ENCODE results near the gene WDR19. TPM values are rescaled to one million over a fixed set of nuclear protein-coding genes. Genes with fewer than 3 reads are reported as not detected.

WDR19 gene
- total RNA-seq, 2 donors from 2014 or later, result 46.6 to 66.0 TPM

DNA sequence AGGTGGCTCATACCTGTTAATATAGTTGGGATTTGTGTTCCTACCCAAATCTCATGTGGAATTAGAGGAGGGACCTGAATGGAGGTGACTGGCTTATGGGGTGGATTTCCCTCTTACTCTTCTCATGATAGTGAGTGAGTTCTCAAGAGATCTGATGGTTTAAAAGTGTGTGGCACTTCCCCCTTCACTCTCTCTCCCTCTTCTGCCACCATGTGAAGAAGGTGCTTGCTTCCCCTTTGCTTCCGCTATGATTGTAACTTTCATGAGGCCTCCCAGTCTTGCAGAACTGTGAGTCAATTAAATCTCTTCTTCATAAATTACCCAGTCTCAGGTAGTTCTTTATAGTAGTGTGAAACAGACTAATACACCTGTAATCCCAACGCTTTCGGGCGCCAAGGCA is 28.3 kb upstream of the WDR19 start:
- no peak for DNase-seq (ENCODE audit: low spot score)
- Histone ChIP-seq H3K36me3 (no peaks in the 10 kb centered on the region), H3K4me1 (ENCODE audit: control insufficient read depth in 1 of 2, low read depth in 2 of 2) (no peaks in the 10 kb centered on the region), H3K9me3 (no peaks in the 10 kb centered on the region), H3K27me3 (replicated peaks; ENCODE audit: insufficient read depth) (no peaks in the 10 kb centered on the region), H3K4me3 (no peak overlapping the region), H3K27ac (no peak overlapping the region)
- ATAC-seq (ENCODE audit: insufficient number of reproducible peaks, low FRiP score, low read depth), result no peak
- TF ChIP-seq, protein P1, sequence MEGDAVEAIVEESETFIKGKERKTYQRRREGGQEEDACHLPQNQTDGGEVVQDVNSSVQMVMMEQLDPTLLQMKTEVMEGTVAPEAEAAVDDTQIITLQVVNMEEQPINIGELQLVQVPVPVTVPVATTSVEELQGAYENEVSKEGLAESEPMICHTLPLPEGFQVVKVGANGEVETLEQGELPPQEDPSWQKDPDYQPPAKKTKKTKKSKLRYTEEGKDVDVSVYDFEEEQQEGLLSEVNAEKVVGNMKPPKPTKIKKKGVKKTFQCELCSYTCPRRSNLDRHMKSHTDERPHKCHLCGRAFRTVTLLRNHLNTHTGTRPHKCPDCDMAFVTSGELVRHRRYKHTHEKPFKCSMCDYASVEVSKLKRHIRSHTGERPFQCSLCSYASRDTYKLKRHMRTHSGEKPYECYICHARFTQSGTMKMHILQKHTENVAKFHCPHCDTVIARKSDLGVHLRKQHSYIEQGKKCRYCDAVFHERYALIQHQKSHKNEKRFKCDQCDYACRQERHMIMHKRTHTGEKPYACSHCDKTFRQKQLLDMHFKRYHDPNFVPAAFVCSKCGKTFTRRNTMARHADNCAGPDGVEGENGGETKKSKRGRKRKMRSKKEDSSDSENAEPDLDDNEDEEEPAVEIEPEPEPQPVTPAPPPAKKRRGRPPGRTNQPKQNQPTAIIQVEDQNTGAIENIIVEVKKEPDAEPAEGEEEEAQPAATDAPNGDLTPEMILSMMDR (IDR thresholded peaks at IDR 0.05), result no peak

DNA sequence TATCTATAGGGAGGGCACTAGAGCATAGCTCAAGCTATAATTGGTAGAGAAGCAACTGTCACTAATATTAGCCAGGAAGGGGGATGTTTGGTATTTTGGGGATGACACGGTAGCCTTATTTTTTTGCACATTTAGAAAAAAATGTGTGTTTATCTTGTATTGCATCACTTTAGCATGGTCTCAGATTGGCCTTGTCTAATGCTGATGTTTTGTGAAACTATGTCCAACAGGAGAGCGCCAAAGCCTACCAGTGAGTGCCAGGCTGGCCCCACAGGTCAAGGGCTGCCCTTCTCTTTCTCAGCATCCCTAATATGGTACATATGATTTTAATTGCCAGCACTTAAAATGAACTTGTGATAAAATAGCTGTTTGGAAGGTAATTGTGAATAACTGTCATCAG is 24.8 kb upstream of the WDR19 start:
- TF ChIP-seq, protein P1 (IDR thresholded peaks at IDR 0.05), result no peak
- H3K4me3 ChIP-seq, result no peak overlapping the region
- H3K27me3 ChIP-seq (replicated peaks; ENCODE audit: insufficient read depth), result no peaks in the 10 kb centered on the region
- DNase-seq (ENCODE audit: low spot score) (no peak), ATAC-seq (ENCODE audit: insufficient number of reproducible peaks, low FRiP score, low read depth) (no peak)
- H3K27ac ChIP-seq, result no peak overlapping the region
- H3K4me1 ChIP-seq (ENCODE audit: control insufficient read depth in 1 of 2, low read depth in 2 of 2), result no peaks in the 10 kb centered on the region
- H3K36me3 ChIP-seq, result no peaks in the 10 kb centered on the region
- H3K9me3 ChIP-seq, result no peaks in the 10 kb centered on the region

DNA sequence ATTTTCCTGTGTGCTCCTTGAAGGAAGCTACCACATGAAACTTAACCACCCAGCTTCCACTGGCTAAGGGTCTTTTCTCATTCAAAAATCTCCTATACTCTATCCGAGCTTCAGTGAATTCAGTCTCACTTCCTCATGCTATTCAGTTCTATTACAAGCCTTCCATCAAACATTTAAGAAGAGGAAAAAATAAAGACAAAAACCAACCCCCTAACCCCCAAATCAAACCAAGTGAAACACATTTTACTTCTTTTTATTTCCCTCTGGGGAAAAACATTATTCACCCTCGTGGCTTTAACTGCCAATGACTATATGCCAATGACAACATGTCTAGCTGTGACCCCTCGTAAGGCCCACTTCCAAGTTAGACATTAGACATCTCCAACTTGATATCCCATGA is 16.2 kb upstream of the WDR19 start:
- ATAC-seq (ENCODE audit: insufficient number of reproducible peaks, low FRiP score, low read depth), result no peak
- no peak for DNase-seq (ENCODE audit: low spot score)
- Histone ChIP-seq H3K36me3 (no peaks in the 10 kb centered on the region), H3K27me3 (replicated peaks; ENCODE audit: insufficient read depth) (no peaks in the 10 kb centered on the region), H3K4me1 (ENCODE audit: control insufficient read depth in 1 of 2, low read depth in 2 of 2) (no peaks in the 10 kb centered on the region), H3K9me3 (no peaks in the 10 kb centered on the region), H3K27ac (no peak overlapping the region), H3K4me3 (no peak overlapping the region)
- TF ChIP-seq, protein P1 (IDR thresholded peaks at IDR 0.05), result no peak

DNA sequence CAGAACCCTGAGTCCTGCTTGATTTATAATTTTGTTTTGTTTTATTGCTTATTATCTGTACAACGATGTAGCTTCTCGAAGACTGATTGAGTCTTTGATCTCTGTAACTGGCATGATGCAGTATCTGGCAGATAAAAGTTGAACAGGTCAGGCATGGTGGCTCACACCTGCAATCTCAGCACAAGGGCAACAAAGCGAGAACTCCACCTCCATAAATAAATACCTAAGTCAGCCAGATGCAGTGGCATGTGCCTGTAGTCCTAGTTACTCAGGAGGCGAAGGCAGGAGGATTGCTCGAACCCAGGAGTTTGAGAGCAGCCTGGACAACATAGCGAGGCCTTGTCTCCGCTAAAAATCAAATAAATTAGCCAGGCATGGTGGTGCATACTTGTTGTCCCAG is 15.7 kb upstream of the WDR19 start:
- H3K9me3 ChIP-seq, result no peaks in the 10 kb centered on the region
- H3K4me3 ChIP-seq, result no peak overlapping the region
- H3K27me3 ChIP-seq (replicated peaks; ENCODE audit: insufficient read depth), result no peaks in the 10 kb centered on the region
- TF ChIP-seq, protein P1 (IDR thresholded peaks at IDR 0.05), result no peak
- H3K36me3 ChIP-seq, result no peaks in the 10 kb centered on the region
- H3K4me1 ChIP-seq (ENCODE audit: control insufficient read depth in 1 of 2, low read depth in 2 of 2), result no peaks in the 10 kb centered on the region
- no peak overlapping the region for H3K27ac ChIP-seq
- ATAC-seq (ENCODE audit: insufficient number of reproducible peaks, low FRiP score, low read depth) (no peak), DNase-seq (ENCODE audit: low spot score) (no peak)

DNA sequence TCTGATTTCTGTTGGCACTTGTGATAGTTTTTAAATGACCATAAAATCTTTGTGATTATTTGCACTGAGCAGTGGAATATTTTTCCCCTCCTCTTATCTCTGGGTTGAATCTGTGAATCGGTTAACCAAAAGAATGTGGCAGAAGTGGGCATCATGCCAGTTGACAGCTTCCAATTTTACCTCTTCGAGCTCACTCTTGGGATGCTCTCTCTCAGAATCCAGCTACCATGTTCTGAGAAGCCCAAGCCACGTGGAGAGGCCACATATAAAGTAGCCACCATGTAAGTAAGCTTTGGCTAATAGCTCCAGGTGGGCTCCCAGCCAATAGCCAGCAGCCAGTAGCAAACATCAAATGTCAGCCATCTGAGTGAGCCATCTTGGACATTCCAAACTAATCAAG is 12.9 kb upstream of the WDR19 start:
- no peaks in the 10 kb centered on the region for H3K9me3 ChIP-seq
- no peak for ATAC-seq (ENCODE audit: insufficient number of reproducible peaks, low FRiP score, low read depth)
- no peaks in the 10 kb centered on the region for H3K4me1 ChIP-seq (ENCODE audit: control insufficient read depth in 1 of 2, low read depth in 2 of 2)
- no peaks in the 10 kb centered on the region for H3K36me3 ChIP-seq
- TF ChIP-seq, protein P1 (IDR thresholded peaks at IDR 0.05), result no peak
- H3K27me3 ChIP-seq (replicated peaks; ENCODE audit: insufficient read depth), result no peaks in the 10 kb centered on the region
- no peak overlapping the region for H3K4me3 ChIP-seq
- no peak for DNase-seq (ENCODE audit: low spot score)
- no peak overlapping the region for H3K27ac ChIP-seq

All from thoracic aorta (tissue), 2 donors.